K562 (cell line): ENCODE data around the gene USP31. TPM values are rescaled to one million over a fixed set of nuclear protein-coding genes. Genes with fewer than 3 reads are reported as not detected.

ENCODE experiments used
- ADNP ChIP-seq: fragments of 200-800 bp; sonication (Bioruptor generic); IDR thresholded peaks from 2 replicates; pipeline ENCODE4 v1.6.1; 2016; ENCODE audit warnings: missing genetic modification characterization, missing compliant biosample characterization
- ETV6 ChIP-seq, 3 experiments: fragments of 150-350 bp in 1 of 3; sonication (generic) in 1 of 3; formaldehyde crosslinking in 1 of 3; IDR thresholded peaks; 2 replicates each; pipeline versions ENCODE4 v1.6.1 to v1.8.0; 2014 to 2022; ENCODE audit warnings: borderline replicate concordance in 2 of 3, low read depth in 2 of 3, antibody characterized with exemption in 1 of 3, low read length in 1 of 3, mild to moderate bottlenecking in 1 of 3, missing genetic modification reagents in 1 of 3
- FOXK1 ChIP-seq: sonication (generic); formaldehyde crosslinking; IDR thresholded peaks from 2 replicates; pipeline ENCODE4 v1.8.0; 2022; ENCODE audit warnings: missing genetic modification reagents, mild to moderate bottlenecking, borderline replicate concordance
- MYC ChIP-seq, 2 experiments: fragments of 250-450 bp in 1 of 2; sonication (Bioruptor Pico) in 1 of 2; IDR thresholded peaks; 2 replicates each; pipeline versions ENCODE4 v1.5.1 to v1.6.1; 2012 to 2021; ENCODE audit warnings: low read depth in 2 of 2, borderline replicate concordance in 1 of 2, improper control_type of control experiment in 1 of 2, low read length in 1 of 2, mild to moderate bottlenecking in 1 of 2, moderate library complexity in 1 of 2
- RAD21 ChIP-seq, 2 experiments: fragments of 250-450 bp in 1 of 2; fragments of 450-650 bp in 1 of 2; sonication (Bioruptor Pico) in 1 of 2; formaldehyde crosslinking in 1 of 2; IDR thresholded peaks in 1 of 2; conservative IDR thresholded peaks in 1 of 2; 2 replicates each; pipeline versions ENCODE4 v1.4.0 to v1.8.0; 2020 to 2022; ENCODE audit warnings: mild to moderate bottlenecking in 2 of 2, moderate library complexity in 1 of 2
- RBFOX2 ChIP-seq: fragments of 200-400 bp; formaldehyde crosslinking; IDR thresholded peaks from 2 replicates; pipeline ENCODE4 v1.6.1; 2017; ENCODE audit warnings: low read depth, mild to moderate bottlenecking, low read length, moderate library complexity
- RFX7 ChIP-seq: fragments of 250-450 bp; sonication (Bioruptor Pico); IDR thresholded peaks from 2 replicates; pipeline ENCODE4 v1.5.1; 2021; ENCODE audit warnings: mild to moderate bottlenecking
- STAG1 ChIP-seq: sonication (generic); formaldehyde crosslinking; IDR thresholded peaks from 2 replicates; pipeline ENCODE4 v1.5.0; 2020; ENCODE audit warnings: missing genetic modification reagents, borderline replicate concordance
- TAF7 ChIP-seq: fragments of 450-650 bp; IDR thresholded peaks from 2 replicates; pipeline ENCODE4 v1.6.1; 2016; ENCODE audit warnings: missing genetic modification characterization, missing compliant biosample characterization
- TAF9B ChIP-seq: fragments of 450-650 bp; IDR thresholded peaks from 2 replicates; pipeline ENCODE4 v1.6.1; 2018; ENCODE audit warnings: mild to moderate bottlenecking; ENCODE audit not compliant: partially characterized antibody
- TCF7L2 ChIP-seq: fragments of 150-350 bp; IDR thresholded peaks from 2 replicates; pipeline ENCODE4 v1.6.1; 2016; ENCODE audit warnings: low read depth, mild to moderate bottlenecking, low read length, moderate library complexity
- ZFP1 ChIP-seq: fragments of 450-650 bp; formaldehyde crosslinking; IDR thresholded peaks from 2 replicates; pipeline ENCODE4 v1.4.0; 2020; ENCODE audit warnings: mild to moderate bottlenecking, mixed read lengths
- ZNF707 ChIP-seq: fragments of 250-450 bp; sonication (Bioruptor Pico); conservative IDR thresholded peaks from 2 replicates; pipeline ENCODE4 v1.8.0; 2022; ENCODE audit warnings: inconsistent platforms, mild to moderate bottlenecking, moderate library complexity
- polyA plus RNA-seq, 8 experiments: library from polyadenylated mRNA; depleted of rRNA in 4 of 8; stranded (reverse) in 5 of 8; unstranded in 3 of 8; fragments of >200 nt; fragmentation: Nextera tagmentation in 2 of 8; fragmentation: Illumina TruSeq in 1 of 8; extraction: Ambion mirVana in 2 of 8; extraction: Trizol in 1 of 8; gene quantifications; 2 replicates each; pipeline versions ENCODE4 v1.2.1 to v1.2.3, GENCODE V29; 2011 to 2014; ENCODE audit warnings: inconsistent platforms in 1 of 8, missing spikeins in 1 of 8
- total RNA-seq, 7 experiments: library from RNA; depleted of rRNA in 6 of 7; stranded (reverse); fragments of >200 nt in 6 of 7; fragmentation: Illumina TruSeq in 2 of 7; extraction: Trizol in 2 of 7; gene quantifications; 2 replicates each; pipeline versions ENCODE4 v1.2.1 to v1.2.3, GENCODE V29; 2011 to 2021; ENCODE audit warnings: low replicate concordance in 1 of 7
- TF ChIP-seq, protein P1 (sequence below): fragments of 450-650 bp; IDR thresholded peaks from 2 replicates; pipeline ENCODE4 v1.6.1; 2017; ENCODE audit warnings: mild to moderate bottlenecking, moderate library complexity
- TF ChIP-seq, protein P2 (sequence below): sonication (generic); formaldehyde crosslinking; IDR thresholded peaks from 2 replicates; pipeline ENCODE4 v1.8.0; 2022; ENCODE audit warnings: mild to moderate bottlenecking, missing genetic modification reagents
- TF ChIP-seq, protein P3 (sequence below): fragments of 450-650 bp; formaldehyde crosslinking; conservative IDR thresholded peaks from 2 replicates; pipeline ENCODE4 v1.4.0; 2022; ENCODE audit warnings: mild to moderate bottlenecking, missing genetic modification characterization
- TF ChIP-seq, protein P4 (sequence below): fragments of 250-450 bp; sonication (Bioruptor Pico); IDR thresholded peaks from 2 replicates; pipeline ENCODE4 v1.4.0; 2020; ENCODE audit warnings: mild to moderate bottlenecking
- TF ChIP-seq, protein P5 (sequence below): fragments of 250-450 bp; sonication (Bioruptor Pico); IDR thresholded peaks from 2 replicates; pipeline ENCODE4 v1.5.0; 2021; ENCODE audit warnings: mild to moderate bottlenecking, moderate library complexity

Gene USP31
- total and polyA plus RNA-seq, 9 of the 15 experiments (the other 6 are each of a cell fraction or from before 2014, with no cell fraction given) = 0.56 to 4.9 (median 2.9) TPM

DNA sequence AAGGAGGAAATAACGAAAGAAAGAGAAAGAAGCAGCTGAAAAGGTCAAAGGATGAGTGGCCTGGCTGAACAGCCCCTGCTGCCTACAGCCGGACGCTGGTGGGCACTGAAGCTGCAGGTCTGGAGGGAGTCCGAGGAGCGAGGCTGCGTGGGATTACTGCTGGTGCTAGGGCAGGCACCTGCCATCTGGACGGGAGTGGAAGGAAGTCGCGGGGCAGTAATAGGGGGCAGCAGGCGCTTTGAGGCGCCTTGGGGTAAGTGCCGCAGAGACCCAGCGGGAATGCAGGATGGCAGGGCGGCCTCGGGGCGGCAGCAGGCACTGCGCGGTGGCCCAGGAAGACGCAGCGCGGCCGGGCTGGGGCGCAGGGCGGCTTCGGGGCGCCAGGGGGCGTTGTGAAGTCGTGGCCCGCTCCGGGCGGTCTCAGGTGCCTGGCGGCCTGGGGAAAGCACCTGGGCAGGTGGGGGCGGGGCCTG lies 33.0 kb upstream of the USP31 start (continued):
- TF ChIP-seq MYC (IDR thresholded peaks at IDR 0.05; ENCODE audit: low read depth, low read length) = no peak
- TF ChIP-seq MYC (CRISPR knock-in tag; IDR thresholded peaks at IDR 0.05; ENCODE audit: borderline replicate concordance, low read depth) = no peak
- no peak for TF ChIP-seq ETV6 (IDR thresholded peaks at IDR 0.05; ENCODE audit: borderline replicate concordance in 1 of 2, low read depth in 2 of 2, low read length in 1 of 2)
- no peak for TF ChIP-seq ETV6 (CRISPR knock-in tag; IDR thresholded peaks at IDR 0.05; ENCODE audit: borderline replicate concordance)
- no peak for TF ChIP-seq ADNP (tag)
- peak; percentile 86; the same call in 1 of the 2 replicates for TF ChIP-seq STAG1 (CRISPR knock-in tag)
- TF ChIP-seq, protein P1, sequence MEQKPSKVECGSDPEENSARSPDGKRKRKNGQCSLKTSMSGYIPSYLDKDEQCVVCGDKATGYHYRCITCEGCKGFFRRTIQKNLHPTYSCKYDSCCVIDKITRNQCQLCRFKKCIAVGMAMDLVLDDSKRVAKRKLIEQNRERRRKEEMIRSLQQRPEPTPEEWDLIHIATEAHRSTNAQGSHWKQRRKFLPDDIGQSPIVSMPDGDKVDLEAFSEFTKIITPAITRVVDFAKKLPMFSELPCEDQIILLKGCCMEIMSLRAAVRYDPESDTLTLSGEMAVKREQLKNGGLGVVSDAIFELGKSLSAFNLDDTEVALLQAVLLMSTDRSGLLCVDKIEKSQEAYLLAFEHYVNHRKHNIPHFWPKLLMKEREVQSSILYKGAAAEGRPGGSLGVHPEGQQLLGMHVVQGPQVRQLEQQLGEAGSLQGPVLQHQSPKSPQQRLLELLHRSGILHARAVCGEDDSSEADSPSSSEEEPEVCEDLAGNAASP = no peak
- TF ChIP-seq, protein P2, sequence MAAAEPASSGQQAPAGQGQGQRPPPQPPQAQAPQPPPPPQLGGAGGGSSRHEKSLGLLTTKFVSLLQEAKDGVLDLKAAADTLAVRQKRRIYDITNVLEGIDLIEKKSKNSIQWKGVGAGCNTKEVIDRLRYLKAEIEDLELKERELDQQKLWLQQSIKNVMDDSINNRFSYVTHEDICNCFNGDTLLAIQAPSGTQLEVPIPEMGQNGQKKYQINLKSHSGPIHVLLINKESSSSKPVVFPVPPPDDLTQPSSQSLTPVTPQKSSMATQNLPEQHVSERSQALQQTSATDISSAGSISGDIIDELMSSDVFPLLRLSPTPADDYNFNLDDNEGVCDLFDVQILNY (CRISPR knock-in tag) = no peak
- TF ChIP-seq ZNF707 (CRISPR knock-in tag) = no peak
- TF ChIP-seq FOXK1 = no peak
- no peak for TF ChIP-seq RFX7 (CRISPR knock-in tag)
- TF ChIP-seq, protein P3, sequence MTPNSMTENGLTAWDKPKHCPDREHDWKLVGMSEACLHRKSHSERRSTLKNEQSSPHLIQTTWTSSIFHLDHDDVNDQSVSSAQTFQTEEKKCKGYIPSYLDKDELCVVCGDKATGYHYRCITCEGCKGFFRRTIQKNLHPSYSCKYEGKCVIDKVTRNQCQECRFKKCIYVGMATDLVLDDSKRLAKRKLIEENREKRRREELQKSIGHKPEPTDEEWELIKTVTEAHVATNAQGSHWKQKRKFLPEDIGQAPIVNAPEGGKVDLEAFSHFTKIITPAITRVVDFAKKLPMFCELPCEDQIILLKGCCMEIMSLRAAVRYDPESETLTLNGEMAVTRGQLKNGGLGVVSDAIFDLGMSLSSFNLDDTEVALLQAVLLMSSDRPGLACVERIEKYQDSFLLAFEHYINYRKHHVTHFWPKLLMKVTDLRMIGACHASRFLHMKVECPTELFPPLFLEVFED (CRISPR knock-in tag) = no peak
- TF ChIP-seq ZFP1 = no peak
- TF ChIP-seq, protein P4, sequence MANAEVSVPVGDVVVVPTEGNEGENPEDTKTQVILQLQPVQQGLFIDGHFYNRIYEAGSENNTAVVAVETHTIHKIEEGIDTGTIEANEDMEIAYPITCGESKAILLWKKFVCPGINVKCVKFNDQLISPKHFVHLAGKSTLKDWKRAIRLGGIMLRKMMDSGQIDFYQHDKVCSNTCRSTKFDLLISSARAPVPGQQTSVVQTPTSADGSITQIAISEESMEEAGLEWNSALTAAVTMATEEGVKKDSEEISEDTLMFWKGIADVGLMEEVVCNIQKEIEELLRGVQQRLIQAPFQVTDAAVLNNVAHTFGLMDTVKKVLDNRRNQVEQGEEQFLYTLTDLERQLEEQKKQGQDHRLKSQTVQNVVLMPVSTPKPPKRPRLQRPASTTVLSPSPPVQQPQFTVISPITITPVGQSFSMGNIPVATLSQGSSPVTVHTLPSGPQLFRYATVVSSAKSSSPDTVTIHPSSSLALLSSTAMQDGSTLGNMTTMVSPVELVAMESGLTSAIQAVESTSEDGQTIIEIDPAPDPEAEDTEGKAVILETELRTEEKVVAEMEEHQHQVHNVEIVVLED (CRISPR knock-in tag) = no peak
- no peak for TF ChIP-seq TAF7
- TF ChIP-seq, protein P5, sequence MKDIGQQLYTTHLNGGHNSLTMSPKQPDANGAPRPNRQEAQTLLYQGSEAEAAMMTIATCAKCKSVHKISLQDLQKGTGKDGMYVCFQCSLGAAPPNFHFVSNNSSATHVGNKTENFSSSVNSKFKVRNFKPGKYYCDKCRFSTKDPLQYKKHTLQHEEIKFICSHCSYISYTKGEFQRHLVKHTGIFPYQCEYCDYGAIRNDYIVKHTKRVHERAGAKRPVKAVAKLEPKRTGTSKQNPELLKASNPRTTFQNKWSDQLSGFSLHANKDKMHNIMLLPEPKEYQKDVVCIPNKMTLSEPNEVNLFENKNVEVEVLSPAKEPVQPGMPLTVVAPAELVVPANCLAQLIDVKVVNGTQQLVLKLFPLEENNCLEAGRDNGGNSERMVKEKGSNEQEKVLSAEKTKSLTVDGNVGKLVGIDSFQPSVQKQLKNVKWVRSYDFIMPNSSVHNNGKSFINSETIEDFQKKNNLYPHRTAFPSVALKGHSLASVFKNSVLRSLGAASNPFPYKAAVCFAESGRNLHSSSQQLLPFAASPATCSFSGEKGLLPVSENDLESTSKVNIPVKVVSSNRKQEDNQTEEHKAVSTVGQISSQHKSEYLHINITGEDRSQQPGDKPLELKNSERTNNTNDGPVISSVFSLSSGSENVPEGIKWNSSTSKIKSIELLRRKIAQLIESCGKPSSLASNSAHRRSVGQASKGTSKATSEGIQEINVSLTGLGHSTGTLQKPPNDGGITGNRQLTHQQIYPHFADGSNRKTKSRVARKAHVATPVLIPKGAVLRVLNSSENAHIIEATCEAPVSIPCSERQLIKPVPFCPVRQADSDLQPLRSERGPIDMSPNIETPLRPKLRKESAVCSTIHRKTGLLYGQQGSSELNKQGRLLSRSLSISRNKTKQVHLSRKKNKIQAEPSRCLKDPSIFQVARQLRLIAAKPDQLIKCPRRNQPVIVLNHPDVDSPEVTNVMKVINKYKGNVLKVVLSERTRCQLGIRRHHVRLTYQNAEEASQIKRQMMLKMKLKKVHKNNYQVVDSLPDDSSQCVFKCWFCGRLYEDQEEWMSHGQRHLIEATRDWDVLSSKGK (CRISPR knock-in tag) = no peak
- TF ChIP-seq TCF7L2 = no peak
- peak; percentile 57 to 92 for TF ChIP-seq RAD21 (CRISPR knock-in tag; conservative IDR thresholded peaks at IDR 0.05 in 1 of 2, IDR thresholded peaks at IDR 0.05 in 1 of 2)
- no peak for TF ChIP-seq TAF9B
- TF ChIP-seq RBFOX2 = no peak
